ENCODE measurements around the gene ZNF423.

DNA sequence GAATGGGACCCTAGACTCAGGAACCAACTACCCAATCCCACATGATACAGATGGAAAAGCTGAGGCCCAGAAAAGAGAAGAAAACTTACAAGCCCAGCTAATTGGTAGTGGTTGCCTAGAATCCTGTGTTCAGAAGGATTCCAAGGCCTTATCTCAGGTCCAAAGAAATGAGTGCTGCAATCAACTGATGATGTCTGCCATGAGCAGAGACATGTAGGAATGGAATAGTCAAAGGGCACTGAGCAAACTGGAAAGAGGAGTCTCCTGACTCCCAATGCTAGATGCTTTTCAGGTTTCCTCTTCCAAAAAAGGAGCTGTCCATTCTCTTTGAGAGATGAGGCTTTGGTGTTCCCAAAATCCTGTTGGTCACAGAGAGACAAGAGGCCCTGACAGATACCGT is 210.6 kb downstream of the ZNF423 start:
- TF ChIP-seq, protein P1, sequence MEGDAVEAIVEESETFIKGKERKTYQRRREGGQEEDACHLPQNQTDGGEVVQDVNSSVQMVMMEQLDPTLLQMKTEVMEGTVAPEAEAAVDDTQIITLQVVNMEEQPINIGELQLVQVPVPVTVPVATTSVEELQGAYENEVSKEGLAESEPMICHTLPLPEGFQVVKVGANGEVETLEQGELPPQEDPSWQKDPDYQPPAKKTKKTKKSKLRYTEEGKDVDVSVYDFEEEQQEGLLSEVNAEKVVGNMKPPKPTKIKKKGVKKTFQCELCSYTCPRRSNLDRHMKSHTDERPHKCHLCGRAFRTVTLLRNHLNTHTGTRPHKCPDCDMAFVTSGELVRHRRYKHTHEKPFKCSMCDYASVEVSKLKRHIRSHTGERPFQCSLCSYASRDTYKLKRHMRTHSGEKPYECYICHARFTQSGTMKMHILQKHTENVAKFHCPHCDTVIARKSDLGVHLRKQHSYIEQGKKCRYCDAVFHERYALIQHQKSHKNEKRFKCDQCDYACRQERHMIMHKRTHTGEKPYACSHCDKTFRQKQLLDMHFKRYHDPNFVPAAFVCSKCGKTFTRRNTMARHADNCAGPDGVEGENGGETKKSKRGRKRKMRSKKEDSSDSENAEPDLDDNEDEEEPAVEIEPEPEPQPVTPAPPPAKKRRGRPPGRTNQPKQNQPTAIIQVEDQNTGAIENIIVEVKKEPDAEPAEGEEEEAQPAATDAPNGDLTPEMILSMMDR (IDR thresholded peaks at IDR 0.05): no peak
- TF ChIP-seq POLR2A (IDR thresholded peaks at IDR 0.05): no peak
